Adrenal gland (tissue), 12 donors: ENCODE data around the gene DTD1. TPM values are rescaled to one million over a fixed set of nuclear protein-coding genes. Genes with fewer than 3 reads are reported as not detected.

Experiments used
- DNase-seq, 7 donors: peaks; one replicate each; pipeline ENCODE4 v3.0.0-alpha.2; 2019 to 2020
- H3K27ac ChIP-seq, 5 donors: fragments of 200-600 bp; sonication (generic) in 4 of 5; 1 replicate in 3 of 5; 2 replicates in 2 of 5; pipeline versions ENCODE4 v1.5.1 to v1.8.0; 2016 to 2020; ENCODE audit warnings: mild to moderate bottlenecking in 1 of 5
- H3K27me3 ChIP-seq: fragments of 200-600 bp; 2 replicates; pipeline ENCODE4 v1.8.0; 2021
- H3K36me3 ChIP-seq, 2 donors: fragments of 200-600 bp; replicated peaks in 1 of 2; 1 replicate in 1 of 2; 2 replicates in 1 of 2; pipeline versions ENCODE4 v1.5.1 to v1.8.0; 2018 to 2022
- H3K4me1 ChIP-seq, 2 donors: fragments of 200-600 bp; replicated peaks in 1 of 2; 1 replicate in 1 of 2; 2 replicates in 1 of 2; pipeline versions ENCODE4 v1.5.1 to v1.8.0; 2018 to 2021
- H3K4me3 ChIP-seq, 4 donors: fragments of 200-600 bp; sonication (generic) in 3 of 4; one replicate each; pipeline ENCODE4 v1.5.1; 2016 to 2018
- H3K9me3 ChIP-seq, 3 donors: fragments of 200-600 bp; sonication (generic) in 1 of 3; replicated peaks in 1 of 3; 1 replicate in 2 of 3; 2 replicates in 1 of 3; pipeline versions ENCODE4 v1.5.1 to v1.8.0; 2016 to 2021
- CTCF ChIP-seq, 6 experiments: fragments of 450-650 bp in 4 of 6; fragments of 200-600 bp in 2 of 6; sonication (generic) in 1 of 6; IDR thresholded peaks; 1 replicate in 5 of 6; 2 replicates in 1 of 6; pipeline versions ENCODE4 v1.5.1 to v1.8.0; 2016 to 2021; ENCODE audit warnings: antibody characterized with exemption in 6 of 6, mild to moderate bottlenecking in 2 of 6, moderate library complexity in 1 of 6
- POLR2A ChIP-seq, 2 donors: fragments of 450-650 bp; IDR thresholded peaks; one replicate each; pipeline ENCODE4 v1.6.1; 2017; ENCODE audit warnings: antibody characterized with exemption in 2 of 2, mild to moderate bottlenecking in 2 of 2, moderate library complexity in 1 of 2
- WGBS, 4 donors: extraction: QIAGEN DNeasy Blood & Tissue Kit in 2 of 4; methylation state at CpG; one replicate each; pipeline versions ENCODE4 v1.1.5 to v1.1.7; 2013 to 2017; 5-methylcytosine and 5-hydroxymethylcytosine counted together
- intact Hi-C, 2 donors: fragments of 100-400 bp; cut with DNase I; formaldehyde crosslinking; loops; one replicate each; pipeline versions ENCODE4 v1.14.1 to v1.15.0; 2022 to 2023
- polyA plus RNA-seq, 3 donors: library from polyadenylated mRNA; stranded (reverse); fragments of 200-250 nt in 2 of 3; fragments of 350-450 nt in 1 of 3; fragmentation: Illumina TruSeq in 1 of 3; extraction: RNeasy Lipid Tissue Mini Kit (QIAGEN cat#74804) in 1 of 3; gene quantifications; one replicate each; pipeline ENCODE4 v1.2.3, GENCODE V29; 2013 to 2014
- total RNA-seq, 9 donors: library from RNA; depleted of rRNA in 4 of 9; stranded (reverse); fragments of >200 nt in 4 of 9; fragments of 120-200 nt in 1 of 9; fragmentation: NEBNext Ultra II Directional in 1 of 9; extraction: Animal tissue kit (Norgen Biotek cat#: 25700) in 1 of 9; gene quantifications; one replicate each; pipeline versions ENCODE4 v1.1.0 to v1.2.4, GENCODE V29; 2013 to 2023
- donor health status: healthy with polysubstance abuse.
- donor health status: Bipolar disorder and iron deficiency.
- donor health status: DM: yes; HTN: yes; CAD: no.
- donor health status: DM: no; HTN: no; CAD: no.
- donor health status: DM: no; HTN: no; CAD: no.
- donor health status: DM: yes; HTN: yes; CAD: no.

Gene DTD1
- total and polyA plus RNA-seq, 12 donors = 9.5 to 38.9 (median 32.9) TPM

GRCh38 chr20:18775633-18776032, 187.8 kb downstream of the DTD1 start:
- no peak overlapping the region for H3K27ac ChIP-seq
- H3K36me3 ChIP-seq = no peaks in the 10 kb centered on the region
- WGBS, 4 donors = 85 to 93% (median 87%) methylated on average over 3 to 5 of the region's 5 CpGs
- DNase-seq = no peak
- no peaks in the 10 kb centered on the region for H3K9me3 ChIP-seq
- H3K4me1 ChIP-seq = no peaks in the 10 kb centered on the region
- TF ChIP-seq CTCF (IDR thresholded peaks at IDR 0.05) = no peak
- TF ChIP-seq POLR2A (IDR thresholded peaks at IDR 0.05) = no peak
- intact Hi-C loops = no loop called here
- no peaks in the 10 kb centered on the region for H3K27me3 ChIP-seq
- H3K4me3 ChIP-seq = no peak overlapping the region

GRCh38 chr20:18778690-18779392, 191.0 kb downstream of the DTD1 start:
- no peaks in the 10 kb centered on the region for H3K36me3 ChIP-seq
- no peak for TF ChIP-seq CTCF (IDR thresholded peaks at IDR 0.05)
- TF ChIP-seq POLR2A (IDR thresholded peaks at IDR 0.05) = no peak
- H3K9me3 ChIP-seq = no peaks in the 10 kb centered on the region
- intact Hi-C loops = no loop called here
- 70 to 78% (median 72%) methylated on average over 10 of the region's 10 CpGs for WGBS, 4 donors
- H3K4me1 ChIP-seq = no peaks in the 10 kb centered on the region
- no peak overlapping the region for H3K4me3 ChIP-seq
- H3K27me3 ChIP-seq = no peaks in the 10 kb centered on the region
- DNase-seq = no peak
- no peak overlapping the region for H3K27ac ChIP-seq

- TF ChIP-seq POLR2A (IDR thresholded peaks at IDR 0.05) (no peak), CTCF (IDR thresholded peaks at IDR 0.05) (no peak)
- H3K4me3 ChIP-seq = no peak overlapping the region
- no peak for DNase-seq
- no peak overlapping the region for H3K27ac ChIP-seq
- no peaks in the 10 kb centered on the region for H3K36me3 ChIP-seq
- WGBS, 4 donors = 88 to 96% (median 92%) methylated on average over 8 to 9 of the region's 9 CpGs
- H3K27me3 ChIP-seq = no peaks in the 10 kb centered on the region
- H3K9me3 ChIP-seq = no peaks in the 10 kb centered on the region
- H3K4me1 ChIP-seq = no peaks in the 10 kb centered on the region
- intact Hi-C loops = loop anchor here in 1 of 2 donors (10.0 kb wide), 1 partner anchor 146 kb away; no protein-coding TSS in a partner anchor
These were observed 192.7 kb downstream of the DTD1 start for GRCh38 chr20:18780385-18781130.

- H3K9me3 ChIP-seq = no peaks in the 10 kb centered on the region
- H3K27ac ChIP-seq = no peak overlapping the region
- DNase-seq = no peak
- no peaks in the 10 kb centered on the region for H3K27me3 ChIP-seq
- no peaks in the 10 kb centered on the region for H3K36me3 ChIP-seq
- WGBS, 4 donors = 82 to 87% (median 85%) methylated on average over 3 of the region's 3 CpGs
- TF ChIP-seq POLR2A (IDR thresholded peaks at IDR 0.05) = no peak
- TF ChIP-seq CTCF (IDR thresholded peaks at IDR 0.05) = no peak
- H3K4me1 ChIP-seq = no peaks in the 10 kb centered on the region
- intact Hi-C loops = loop anchor here in 1 of 2 donors (10.0 kb wide), 1 partner anchor 147 kb away; no protein-coding TSS in a partner anchor
- H3K4me3 ChIP-seq = no peak overlapping the region
These were observed 193.7 kb downstream of the DTD1 start for GRCh38 chr20:18781509-18781908.
